ENCODE data around the gene ADAMTS6.

The ADAMTS6 gene

GRCh38 chr5:65156933-65157332, 324.8 kb downstream of the ADAMTS6 start (continued):
- no peak for TF ChIP-seq ZNF18 (tag by site-specific recombination; IDR thresholded peaks at IDR 0.05)

- CTCF ChIA-PET, result no interaction called here
- H3K36me3 ChIP-seq (ENCODE audit: control insufficient read depth in 2 of 2, insufficient read depth in 1 of 2, low read length in 2 of 2), result no peaks in the 10 kb centered on the region
- no peaks in the 10 kb centered on the region for H3K9me3 ChIP-seq (ENCODE audit: control insufficient read depth, insufficient read depth, low read depth, low read length)
- H3K27ac ChIP-seq (ENCODE audit: extremely low read depth, low read depth, low read length), result no peak overlapping the region
- POLR2A ChIA-PET, result no interaction called here
- H3K4me3 ChIP-seq (ENCODE audit: low read depth, low read length), result no peak overlapping the region
- TF ChIP-seq ZNF768 (tag by site-specific recombination; IDR thresholded peaks at IDR 0.05), result no peak
- TF ChIP-seq BCL6B (tag by site-specific recombination; IDR thresholded peaks at IDR 0.05), result no peak
- TF ChIP-seq ZIC2 (tag by site-specific recombination; IDR thresholded peaks at IDR 0.05), result no peak
- no peak for TF ChIP-seq ZEB2 (tag by site-specific recombination; IDR thresholded peaks at IDR 0.05)
- TF ChIP-seq ZNF621 (tag by site-specific recombination; IDR thresholded peaks at IDR 0.05), result no peak
- no peak for TF ChIP-seq HOXA7 (CRISPR knock-in tag; IDR thresholded peaks at IDR 0.05; ENCODE audit: borderline replicate concordance)
- no peak for TF ChIP-seq ZNF335 (tag by site-specific recombination; conservative IDR thresholded peaks at IDR 0.05)
- TF ChIP-seq ZSCAN18 (tag by site-specific recombination; IDR thresholded peaks at IDR 0.05), result no peak
- TF ChIP-seq ZSCAN16 (tag by site-specific recombination; IDR thresholded peaks at IDR 0.05), result no peak
- no peaks in the 10 kb centered on the region for H3K4me1 ChIP-seq (ENCODE audit: control insufficient read depth, insufficient read depth, low read length)
Observed at GRCh38 chr5:65152131-65152530, 329.6 kb downstream of the ADAMTS6 start.

GRCh38 chr5:65151614-65152013, 330.1 kb downstream of the ADAMTS6 start:
- Histone ChIP-seq H3K36me3 (ENCODE audit: control insufficient read depth in 2 of 2, insufficient read depth in 1 of 2, low read length in 2 of 2) (no peaks in the 10 kb centered on the region), H3K4me3 (ENCODE audit: low read depth, low read length) (no peak overlapping the region), H3K9me3 (ENCODE audit: control insufficient read depth, insufficient read depth, low read depth, low read length) (no peaks in the 10 kb centered on the region), H3K4me1 (ENCODE audit: control insufficient read depth, insufficient read depth, low read length) (no peaks in the 10 kb centered on the region), H3K27ac (ENCODE audit: extremely low read depth, low read depth, low read length) (no peak overlapping the region)
- ChIA-PET CTCF (no interaction called here), POLR2A (no interaction called here)
- TF ChIP-seq ZFP69B (tag by site-specific recombination; IDR thresholded peaks at IDR 0.05) (no peak), OVOL3 (tag by site-specific recombination; IDR thresholded peaks at IDR 0.05) (no peak), ELK4 (IDR thresholded peaks at IDR 0.05; ENCODE audit: borderline replicate concordance, low read depth, low read length) (no peak), BCL11A (tag by site-specific recombination; IDR thresholded peaks at IDR 0.05; ENCODE audit: low read depth) (no peak), GFI1B (tag by site-specific recombination; IDR thresholded peaks at IDR 0.05) (no peak), ZNF704 (tag by site-specific recombination; IDR thresholded peaks at IDR 0.05) (no peak), ZEB2 (tag by site-specific recombination; IDR thresholded peaks at IDR 0.05) (no peak), ZNF184 (tag by site-specific recombination; IDR thresholded peaks at IDR 0.05) (no peak), HOXD13 (CRISPR knock-in tag; IDR thresholded peaks at IDR 0.05; ENCODE audit: borderline replicate concordance) (no peak), ZNF76 (tag by site-specific recombination; IDR thresholded peaks at IDR 0.05; ENCODE audit: borderline replicate concordance, low read depth) (no peak), PRDM4 (tag by site-specific recombination; IDR thresholded peaks at IDR 0.05) (no peak), ZNF664 (tag by site-specific recombination; IDR thresholded peaks at IDR 0.05) (no peak), ZNF280D (tag by site-specific recombination; IDR thresholded peaks at IDR 0.05) (no peak)

All from HEK293 (cell line).